Ascending aorta (tissue), 2 donors: ENCODE measurements around the gene HES5. TPM values are rescaled to one million over a fixed set of nuclear protein-coding genes. Genes with fewer than 3 reads are reported as not detected.
A peak's percentile ranks its signal among the peaks of the same experiment; 100 is the strongest.
"Not testable (repeated sequence)": the region's sequence is repeated elsewhere in the genome, so short reads cannot be mapped to it uniquely, and the experiment has no call there.

Experiments
- DNase-seq, 2 donors: peaks; one replicate each; pipeline ENCODE4 v3.0.0-alpha.2; 2019; ENCODE audit warnings: low spot score in 2 of 2
- H3K27ac ChIP-seq, 2 donors: fragments of 200-600 bp; sonication (generic); one replicate each; pipeline ENCODE4 v1.5.1; 2016 to 2017; ENCODE audit warnings: mild to moderate bottlenecking in 1 of 2
- H3K27me3 ChIP-seq: fragments of 200-600 bp; sonication (generic); one replicate; pipeline ENCODE4 v1.5.1; 2017
- H3K36me3 ChIP-seq, 2 donors: fragments of 200-600 bp; sonication (generic); one replicate each; pipeline ENCODE4 v1.5.1; 2016
- H3K4me1 ChIP-seq, 2 donors: fragments of 200-600 bp; sonication (generic); one replicate each; pipeline ENCODE4 v1.5.1; 2016 to 2017; ENCODE audit warnings: mild to moderate bottlenecking in 1 of 2
- H3K4me3 ChIP-seq, 2 donors: fragments of 200-600 bp; sonication (generic); one replicate each; pipeline ENCODE4 v1.5.1; 2016 to 2017; ENCODE audit warnings: mild to moderate bottlenecking in 1 of 2
- H3K9me3 ChIP-seq, 2 donors: fragments of 200-600 bp; sonication (generic); one replicate each; pipeline ENCODE4 v1.5.1; 2016
- CTCF ChIP-seq, 3 experiments: fragments of 200-600 bp in 2 of 3; fragments of 450-650 bp in 1 of 3; sonication (generic) in 2 of 3; IDR thresholded peaks; one replicate each; pipeline ENCODE4 v1.5.1; 2016 to 2019; ENCODE audit warnings: antibody characterized with exemption in 3 of 3, mild to moderate bottlenecking in 1 of 3, moderate library complexity in 1 of 3
- intact Hi-C: fragments of 100-400 bp; cut with DNase I; formaldehyde crosslinking; loops from one replicate; pipeline ENCODE4 v1.15.1; 2023
- total RNA-seq: library from RNA; depleted of rRNA; stranded (reverse); fragments of >200 nt; gene quantifications from one replicate; pipeline ENCODE4 v1.1.0, GENCODE V29; 2016

The HES5 gene
- not detected for total RNA-seq

GRCh38 chr1:2529784-2530512 is at the start of gene HES5:
Gene HES5 (minus strand): TSS chr1:2530263. CDS start chr1:2530164, 99 bp downstream.
- TF ChIP-seq CTCF (IDR thresholded peaks at IDR 0.05): no peak
- no peaks in the 10 kb centered on the region for H3K27me3 ChIP-seq
- peak within 1 kb of the TSS; percentile 37 to 50 for H3K27ac ChIP-seq
- peak within 1 kb of the TSS; percentile 48 to 63 for H3K4me3 ChIP-seq
- peaks cover 33 to 54% of the 10 kb centered on the region in 2 donors for H3K4me1 ChIP-seq
- no peaks in the 10 kb centered on the region for H3K9me3 ChIP-seq
- DNase-seq: no peak
- H3K36me3 ChIP-seq: no peaks in the 10 kb centered on the region
- intact Hi-C loops: loop anchor here (5.0 kb wide), 1 partner anchor 338 kb away; the partner anchor contains the start of gene FAAP20

GRCh38 chr1:2578758-2579118 is 48.7 kb upstream of the HES5 start:
- no peaks in the 10 kb centered on the region for H3K4me1 ChIP-seq
- peaks cover 0 to 2% of the 10 kb centered on the region in 2 donors for H3K9me3 ChIP-seq
- H3K27me3 ChIP-seq: no peaks in the 10 kb centered on the region
- DNase-seq: no peak
- intact Hi-C loops: no loop called here
- no peak overlapping the region for H3K4me3 ChIP-seq
- no peaks in the 10 kb centered on the region for H3K36me3 ChIP-seq
- no peak for TF ChIP-seq CTCF (IDR thresholded peaks at IDR 0.05)
- H3K27ac ChIP-seq: peak overlapping the region; percentile 26 to 43

- H3K27me3 ChIP-seq, H3K4me1 ChIP-seq, H3K9me3 ChIP-seq, intact Hi-C loops, H3K4me3 ChIP-seq, H3K36me3 ChIP-seq, DNase-seq: not testable (repeated sequence)
- peak overlapping the region in 1 of 2 donors; percentile 53 for H3K27ac ChIP-seq
Observed at GRCh38 chr1:2577565-2578075, 47.6 kb upstream of the HES5 start.

GRCh38 chr1:2575801-2576663 is 46.0 kb upstream of the HES5 start:
- intact Hi-C loops: no loop called here

GRCh38 chr1:2574350-2574749 is 44.3 kb upstream of the HES5 start:
- no peaks in the 10 kb centered on the region for H3K27me3 ChIP-seq
- no peak for TF ChIP-seq CTCF (IDR thresholded peaks at IDR 0.05)

More at GRCh38 chr1:2575801-2576663, 46.0 kb upstream of the HES5 start:
- H3K36me3 ChIP-seq: no peaks in the 10 kb centered on the region
- TF ChIP-seq CTCF (IDR thresholded peaks at IDR 0.05): no peak
- H3K4me1 ChIP-seq: no peaks in the 10 kb centered on the region
- H3K27me3 ChIP-seq: no peaks in the 10 kb centered on the region
- no peak overlapping the region for H3K27ac ChIP-seq
- H3K9me3 ChIP-seq: peaks cover 3 to 8% of the 10 kb centered on the region in 2 donors
- no peak overlapping the region for H3K4me3 ChIP-seq
- DNase-seq: no peak

More at GRCh38 chr1:2574350-2574749, 44.3 kb upstream of the HES5 start:
- H3K36me3 ChIP-seq: no peaks in the 10 kb centered on the region
- no peak for DNase-seq
- intact Hi-C loops: no loop called here
- no peak overlapping the region for H3K4me3 ChIP-seq
- peaks cover 3 to 8% of the 10 kb centered on the region in 2 donors for H3K9me3 ChIP-seq
- no peak overlapping the region for H3K27ac ChIP-seq
- no peaks in the 10 kb centered on the region for H3K4me1 ChIP-seq
